ENCODE results near the gene SMYD5.

DNA sequence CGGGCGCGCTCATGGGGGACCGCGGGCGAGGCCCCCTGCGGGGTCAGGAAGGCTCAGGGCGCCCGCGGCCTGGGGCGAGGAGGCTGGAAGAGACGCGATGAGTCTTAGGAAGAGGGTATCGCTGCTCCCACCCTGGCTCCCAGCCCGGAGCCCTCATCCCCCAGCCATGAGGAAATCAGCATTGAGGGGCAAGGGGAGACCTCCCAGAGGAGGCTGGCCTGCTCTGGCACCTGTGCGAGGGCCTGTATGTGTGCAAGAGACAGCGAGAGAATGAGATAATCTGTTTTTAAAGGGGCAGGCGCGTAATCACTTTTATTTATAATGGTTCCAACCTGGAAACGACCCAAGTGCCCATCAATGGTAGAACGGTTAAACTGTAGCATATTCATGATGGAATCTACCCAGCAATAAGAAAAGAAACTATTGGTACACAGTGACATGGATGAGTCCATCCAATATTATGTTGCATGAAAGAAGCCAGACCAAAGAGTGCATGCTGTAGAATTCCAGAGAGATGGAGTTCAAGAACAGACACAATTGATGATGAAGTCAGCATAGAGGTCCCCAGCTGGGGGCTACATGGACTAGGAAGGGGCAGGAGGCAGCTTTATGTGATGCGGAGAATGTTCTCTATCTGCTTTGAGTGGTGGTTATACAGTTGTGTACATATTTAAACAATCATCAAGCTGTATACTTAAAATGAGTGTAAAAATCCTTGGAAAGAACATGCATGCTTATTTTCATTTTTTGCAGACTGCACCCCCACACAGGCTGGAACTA is 55.8 kb downstream of the SMYD5 start:
- TF ChIP-seq, protein P1, sequence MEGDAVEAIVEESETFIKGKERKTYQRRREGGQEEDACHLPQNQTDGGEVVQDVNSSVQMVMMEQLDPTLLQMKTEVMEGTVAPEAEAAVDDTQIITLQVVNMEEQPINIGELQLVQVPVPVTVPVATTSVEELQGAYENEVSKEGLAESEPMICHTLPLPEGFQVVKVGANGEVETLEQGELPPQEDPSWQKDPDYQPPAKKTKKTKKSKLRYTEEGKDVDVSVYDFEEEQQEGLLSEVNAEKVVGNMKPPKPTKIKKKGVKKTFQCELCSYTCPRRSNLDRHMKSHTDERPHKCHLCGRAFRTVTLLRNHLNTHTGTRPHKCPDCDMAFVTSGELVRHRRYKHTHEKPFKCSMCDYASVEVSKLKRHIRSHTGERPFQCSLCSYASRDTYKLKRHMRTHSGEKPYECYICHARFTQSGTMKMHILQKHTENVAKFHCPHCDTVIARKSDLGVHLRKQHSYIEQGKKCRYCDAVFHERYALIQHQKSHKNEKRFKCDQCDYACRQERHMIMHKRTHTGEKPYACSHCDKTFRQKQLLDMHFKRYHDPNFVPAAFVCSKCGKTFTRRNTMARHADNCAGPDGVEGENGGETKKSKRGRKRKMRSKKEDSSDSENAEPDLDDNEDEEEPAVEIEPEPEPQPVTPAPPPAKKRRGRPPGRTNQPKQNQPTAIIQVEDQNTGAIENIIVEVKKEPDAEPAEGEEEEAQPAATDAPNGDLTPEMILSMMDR (IDR thresholded peaks at IDR 0.05), result no peak
- TF ChIP-seq POLR2A (IDR thresholded peaks at IDR 0.05), result no peak
